ENCODE results near the gene PDE4A. TPM values are rescaled to one million over a fixed set of nuclear protein-coding genes. Genes with fewer than 3 reads are reported as not detected.

Gene PDE4A
- total and polyA plus RNA-seq, 2 of the 8 experiments (the other 6 are each of a cell fraction or from before 2014, with no cell fraction given): 2.0 to 4.4 TPM

GRCh38 chr19:10473192-10473591 lies 52.9 kb downstream of the PDE4A start (continued):
- no peak for TF ChIP-seq ATF3 (IDR thresholded peaks at IDR 0.05; ENCODE audit: insufficient read depth, low read depth, low read length)
- TF ChIP-seq SAP30 (IDR thresholded peaks at IDR 0.05; ENCODE audit: insufficient read depth, insufficient replicate concordance, low read length): no peak
- no peak for TF ChIP-seq USF2 (IDR thresholded peaks at IDR 0.05; ENCODE audit: low read length)
- TF ChIP-seq POLR2A (IDR thresholded peaks at IDR 0.05; ENCODE audit: control extremely low read depth in 1 of 2, low read depth in 2 of 2, low read length in 2 of 2): no peak
- no peak for TF ChIP-seq RFX5 (IDR thresholded peaks at IDR 0.05; ENCODE audit: borderline replicate concordance, low read depth, low read length)
- TF ChIP-seq SP4 (IDR thresholded peaks at IDR 0.05; ENCODE audit: low read length): no peak

Measured in H1 (cell line).